Measurements from ENCODE around the gene GABRG1.

DNA sequence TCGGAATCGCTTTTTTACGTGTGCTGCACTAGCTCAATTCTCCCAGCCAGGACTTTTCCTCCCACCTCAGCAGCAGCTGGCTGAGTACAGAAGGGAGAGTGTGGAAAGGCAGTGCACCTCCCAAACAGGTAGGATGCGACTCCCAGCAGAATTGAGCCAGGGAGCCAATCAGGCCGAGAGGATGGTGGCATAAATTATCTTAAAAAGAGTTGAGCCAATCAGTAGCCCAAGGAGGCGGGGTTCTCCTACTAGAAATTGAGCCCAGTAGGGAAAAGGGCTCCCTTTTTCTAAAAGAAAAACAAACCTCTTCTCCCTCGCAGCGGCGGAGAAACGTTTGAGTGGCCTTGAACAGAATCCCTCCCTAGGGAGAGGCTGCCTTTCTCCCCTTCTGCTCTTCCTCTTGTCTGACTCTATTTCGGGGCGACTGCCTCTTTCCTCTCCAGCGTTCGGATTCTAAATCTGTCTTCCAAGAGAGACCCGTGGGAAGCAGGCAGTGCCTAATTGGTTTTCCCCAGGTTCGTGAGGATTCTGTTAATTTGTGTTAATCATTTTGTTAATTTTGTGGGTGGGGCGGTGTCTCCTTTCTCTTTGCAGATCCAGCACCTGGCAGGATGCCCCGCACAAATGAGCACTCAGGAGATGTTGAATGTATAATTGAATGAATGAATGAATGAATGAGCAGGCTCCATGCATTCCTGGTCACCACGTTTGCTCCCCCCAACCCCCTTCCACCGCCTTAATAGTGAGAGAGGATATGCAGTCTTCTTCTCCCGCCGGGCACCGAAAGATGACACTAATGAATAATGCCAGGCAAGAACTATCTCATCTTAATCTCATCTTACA is at the start of gene GABRG1:
- TF ChIP-seq, protein P1, sequence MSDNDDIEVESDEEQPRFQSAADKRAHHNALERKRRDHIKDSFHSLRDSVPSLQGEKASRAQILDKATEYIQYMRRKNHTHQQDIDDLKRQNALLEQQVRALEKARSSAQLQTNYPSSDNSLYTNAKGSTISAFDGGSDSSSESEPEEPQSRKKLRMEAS (IDR thresholded peaks at IDR 0.05) = no peak
- TF ChIP-seq ZNF138 (CRISPR knock-in tag; IDR thresholded peaks at IDR 0.05; ENCODE audit: low read depth) (no peak), NR1H2 (CRISPR knock-in tag; IDR thresholded peaks at IDR 0.05; ENCODE audit: borderline replicate concordance, low read depth) (no peak), ATAD3A (CRISPR knock-in tag; IDR thresholded peaks at IDR 0.05) (no peak), ZNF615 (CRISPR knock-in tag; IDR thresholded peaks at IDR 0.05; ENCODE audit: borderline replicate concordance) (no peak), ETV6 (CRISPR knock-in tag; conservative IDR thresholded peaks at IDR 0.05) (no peak), POLR2A (IDR thresholded peaks at IDR 0.05; ENCODE audit: insufficient read depth in 1 of 2, low read depth in 2 of 2, low read length in 2 of 2) (no peak), MEIS1 (CRISPR knock-in tag; IDR thresholded peaks at IDR 0.05; ENCODE audit: borderline replicate concordance) (no peak)
- TF ChIP-seq, protein P2, sequence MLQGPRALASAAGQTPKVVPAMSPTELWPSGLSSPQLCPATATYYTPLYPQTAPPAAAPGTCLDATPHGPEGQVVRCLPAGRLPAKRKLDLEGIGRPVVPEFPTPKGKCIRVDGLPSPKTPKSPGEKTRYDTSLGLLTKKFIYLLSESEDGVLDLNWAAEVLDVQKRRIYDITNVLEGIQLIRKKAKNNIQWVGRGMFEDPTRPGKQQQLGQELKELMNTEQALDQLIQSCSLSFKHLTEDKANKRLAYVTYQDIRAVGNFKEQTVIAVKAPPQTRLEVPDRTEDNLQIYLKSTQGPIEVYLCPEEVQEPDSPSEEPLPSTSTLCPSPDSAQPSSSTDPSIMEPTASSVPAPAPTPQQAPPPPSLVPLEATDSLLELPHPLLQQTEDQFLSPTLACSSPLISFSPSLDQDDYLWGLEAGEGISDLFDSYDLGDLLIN (CRISPR knock-in tag; IDR thresholded peaks at IDR 0.05; ENCODE audit: borderline replicate concordance) = no peak
- TF ChIP-seq, protein P3, sequence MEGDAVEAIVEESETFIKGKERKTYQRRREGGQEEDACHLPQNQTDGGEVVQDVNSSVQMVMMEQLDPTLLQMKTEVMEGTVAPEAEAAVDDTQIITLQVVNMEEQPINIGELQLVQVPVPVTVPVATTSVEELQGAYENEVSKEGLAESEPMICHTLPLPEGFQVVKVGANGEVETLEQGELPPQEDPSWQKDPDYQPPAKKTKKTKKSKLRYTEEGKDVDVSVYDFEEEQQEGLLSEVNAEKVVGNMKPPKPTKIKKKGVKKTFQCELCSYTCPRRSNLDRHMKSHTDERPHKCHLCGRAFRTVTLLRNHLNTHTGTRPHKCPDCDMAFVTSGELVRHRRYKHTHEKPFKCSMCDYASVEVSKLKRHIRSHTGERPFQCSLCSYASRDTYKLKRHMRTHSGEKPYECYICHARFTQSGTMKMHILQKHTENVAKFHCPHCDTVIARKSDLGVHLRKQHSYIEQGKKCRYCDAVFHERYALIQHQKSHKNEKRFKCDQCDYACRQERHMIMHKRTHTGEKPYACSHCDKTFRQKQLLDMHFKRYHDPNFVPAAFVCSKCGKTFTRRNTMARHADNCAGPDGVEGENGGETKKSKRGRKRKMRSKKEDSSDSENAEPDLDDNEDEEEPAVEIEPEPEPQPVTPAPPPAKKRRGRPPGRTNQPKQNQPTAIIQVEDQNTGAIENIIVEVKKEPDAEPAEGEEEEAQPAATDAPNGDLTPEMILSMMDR (CRISPR knock-in tag; IDR thresholded peaks at IDR 0.05) = no peak
